NT2/D1 (cell line): ENCODE measurements around the gene WDHD1.
"Not testable (repeated sequence)": the region's sequence is repeated elsewhere in the genome, so short reads cannot be mapped to it uniquely, and the experiment has no call there.

ENCODE experiments used
- DNase-seq: peaks from one replicate; pipeline ENCODE4 v3.0.0-alpha.2; 2011; ENCODE audit warnings: low read depth, low spot score
- H3K27me3 ChIP-seq: 2 replicates; pipeline ENCODE4 v1.6.0; 2011; ENCODE audit warnings: mild to moderate bottlenecking; ENCODE audit not compliant: insufficient read length, insufficient read depth
- H3K36me3 ChIP-seq: 2 replicates; pipeline ENCODE4 v1.6.1; 2011; ENCODE audit warnings: mild to moderate bottlenecking, low read length, mixed read lengths; ENCODE audit not compliant: insufficient read depth, insufficient read length
- H3K4me1 ChIP-seq: 2 replicates; pipeline ENCODE4 v1.5.1; 2011; ENCODE audit not compliant: insufficient read depth, insufficient read length
- H3K4me3 ChIP-seq: 2 replicates; pipeline ENCODE4 v1.5.1; 2011; ENCODE audit warnings: low read depth; ENCODE audit not compliant: insufficient read length
- H3K9ac ChIP-seq: 2 replicates; pipeline ENCODE4 v1.6.0; 2011; ENCODE audit warnings: low read depth; ENCODE audit not compliant: insufficient read length
- H3K9me3 ChIP-seq: 2 replicates; pipeline ENCODE4 v1.5.1; 2011; ENCODE audit warnings: mild to moderate bottlenecking, low read length; ENCODE audit not compliant: insufficient read depth
- SUZ12 ChIP-seq: IDR thresholded peaks from 2 replicates; pipeline ENCODE4 v1.6.1; 2011; ENCODE audit not compliant: insufficient read length, insufficient read depth; ENCODE audit errors: extremely low read depth
- YY1 ChIP-seq: IDR thresholded peaks from 2 replicates; pipeline ENCODE4 v1.6.1; 2011; ENCODE audit not compliant: insufficient read length, insufficient read depth
- ZNF274 ChIP-seq: IDR thresholded peaks from 2 replicates; pipeline ENCODE4 v1.6.1; 2011; ENCODE audit warnings: mild to moderate bottlenecking, low read depth, low read length

Gene WDHD1

DNA sequence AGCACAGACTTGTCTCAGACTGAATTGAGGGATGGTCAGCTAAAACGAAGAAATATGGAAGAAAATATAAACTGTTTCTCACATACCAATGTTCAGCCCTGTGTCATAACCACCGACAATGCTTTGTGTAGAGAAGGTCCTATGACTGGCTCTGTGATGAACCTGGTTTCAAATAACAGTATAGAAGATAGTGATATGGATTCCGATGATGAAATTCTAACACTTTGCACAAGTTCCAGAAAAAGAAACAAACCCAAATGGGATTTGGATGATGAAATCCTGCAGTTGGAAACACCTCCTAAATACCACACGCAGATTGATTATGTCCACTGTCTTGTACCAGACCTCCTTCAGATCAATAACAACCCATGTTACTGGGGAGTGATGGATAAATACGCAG lies 16.6 kb upstream of the WDHD1 start:
- Histone ChIP-seq H3K4me3 (no peak overlapping the region), H3K27me3 (no peaks in the 10 kb centered on the region), H3K9ac (no peak overlapping the region), H3K4me1 (no peaks in the 10 kb centered on the region), H3K36me3 (peaks cover 21% of the 10 kb centered on the region), H3K9me3 (no peaks in the 10 kb centered on the region)
- no peak for DNase-seq
- TF ChIP-seq SUZ12 (no peak), YY1 (no peak), ZNF274 (no peak)

DNA sequence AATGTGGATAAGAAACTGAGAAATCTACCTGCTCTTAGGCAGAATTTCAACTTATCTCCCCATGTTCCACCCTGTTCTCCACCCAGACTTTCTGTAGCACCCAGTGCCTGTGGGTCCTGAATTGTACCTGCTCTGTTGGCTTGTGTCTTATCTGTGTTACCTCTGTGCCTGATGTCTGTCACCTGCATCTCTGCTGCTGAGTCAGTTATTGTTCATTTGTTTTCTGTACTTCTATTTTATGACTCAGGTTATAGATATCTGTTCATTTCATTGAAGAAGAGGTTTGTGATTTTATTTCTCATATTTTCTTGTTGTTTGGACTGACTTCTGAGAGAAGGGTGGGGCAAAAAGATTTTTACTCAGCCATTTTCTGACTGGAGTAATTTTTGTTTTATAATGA lies 11.8 kb upstream of the WDHD1 start:
- Histone ChIP-seq H3K27me3 (no peaks in the 10 kb centered on the region), H3K4me3 (no peak overlapping the region), H3K4me1 (no peaks in the 10 kb centered on the region), H3K9ac (no peak overlapping the region), H3K36me3 (peaks cover 45% of the 10 kb centered on the region), H3K9me3 (no peaks in the 10 kb centered on the region)
- no peak for DNase-seq
- TF ChIP-seq ZNF274, result no peak
- TF ChIP-seq SUZ12, result no peak
- no peak for TF ChIP-seq YY1

DNA sequence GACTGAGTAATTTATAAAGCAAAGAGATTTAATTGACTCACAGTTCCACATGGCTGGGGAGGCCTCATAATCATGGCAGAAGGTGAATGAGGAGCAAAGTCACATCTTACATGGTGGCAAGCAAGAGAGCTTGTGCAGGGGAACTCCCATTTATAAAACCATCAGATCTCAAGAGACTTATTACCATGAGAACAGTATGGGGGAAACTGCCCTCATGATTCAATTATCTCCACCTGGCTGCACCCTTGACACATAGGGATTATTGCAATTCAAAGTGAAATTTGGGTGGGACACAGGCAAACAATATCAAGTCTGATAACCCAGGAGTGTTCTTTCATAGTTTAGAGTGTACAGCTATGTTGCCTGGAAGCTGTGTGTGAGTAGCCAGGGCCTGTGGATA lies 11.1 kb upstream of the WDHD1 start:
- H3K4me3 ChIP-seq, H3K9ac ChIP-seq, H3K27me3 ChIP-seq, H3K9me3 ChIP-seq, H3K4me1 ChIP-seq, DNase-seq: not testable (repeated sequence)
- H3K36me3 ChIP-seq, result peaks cover 40% of the 10 kb centered on the region

DNA sequence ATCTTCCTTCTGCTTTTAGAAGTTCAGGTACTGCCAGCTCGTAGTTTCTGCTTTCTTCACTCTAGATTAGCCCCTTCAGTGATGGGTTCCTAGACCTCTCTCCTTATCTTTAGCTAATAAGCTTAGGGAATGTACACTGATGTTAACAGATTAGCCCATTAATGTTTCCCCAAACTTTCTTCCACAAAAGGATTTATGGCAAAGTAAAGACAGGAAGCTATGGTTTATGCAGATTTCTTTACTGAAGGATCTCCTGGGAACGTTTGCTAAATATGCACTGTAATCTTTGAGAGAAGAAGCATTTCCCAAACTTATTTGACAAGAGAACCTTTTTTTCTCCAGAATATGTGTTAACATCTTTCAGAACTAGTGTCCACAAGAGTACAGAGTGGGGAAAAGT lies 4.3 kb upstream of the WDHD1 start:
- Histone ChIP-seq H3K4me3 (no peak overlapping the region), H3K9ac (no peak overlapping the region), H3K36me3 (peaks cover 26% of the 10 kb centered on the region), H3K4me1 (no peaks in the 10 kb centered on the region), H3K9me3 (no peaks in the 10 kb centered on the region), H3K27me3 (no peaks in the 10 kb centered on the region)
- TF ChIP-seq YY1 (no peak), ZNF274 (no peak), SUZ12 (no peak)
- no peak for DNase-seq

DNA sequence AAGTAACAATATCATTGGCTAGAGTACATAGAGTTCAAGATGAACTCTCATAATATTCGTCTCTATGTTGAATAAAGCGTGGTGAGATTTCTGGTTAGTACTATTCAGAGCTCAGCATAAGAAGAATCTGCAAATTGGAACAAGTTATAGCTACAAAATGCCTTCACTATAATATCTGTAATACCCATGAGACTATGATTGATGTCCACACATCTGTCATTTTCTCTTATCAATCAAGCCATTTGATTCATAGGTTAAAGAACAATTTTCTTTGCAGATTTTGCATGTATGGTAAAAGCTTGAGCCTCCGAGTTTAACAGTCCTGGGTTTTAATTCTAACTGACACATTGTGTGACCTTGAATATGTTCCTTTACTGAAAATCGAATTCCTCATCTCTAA lies 1.6 kb upstream of the WDHD1 start:
- Histone ChIP-seq H3K9ac (peak overlapping the region; percentile 95), H3K36me3 (peaks cover 25% of the 10 kb centered on the region), H3K4me3 (peak overlapping the region; percentile 91), H3K4me1 (no peaks in the 10 kb centered on the region), H3K9me3 (no peaks in the 10 kb centered on the region), H3K27me3 (no peaks in the 10 kb centered on the region)
- DNase-seq, result no peak
- no peak for TF ChIP-seq SUZ12
- TF ChIP-seq YY1, result no peak
- TF ChIP-seq ZNF274, result no peak

DNA sequence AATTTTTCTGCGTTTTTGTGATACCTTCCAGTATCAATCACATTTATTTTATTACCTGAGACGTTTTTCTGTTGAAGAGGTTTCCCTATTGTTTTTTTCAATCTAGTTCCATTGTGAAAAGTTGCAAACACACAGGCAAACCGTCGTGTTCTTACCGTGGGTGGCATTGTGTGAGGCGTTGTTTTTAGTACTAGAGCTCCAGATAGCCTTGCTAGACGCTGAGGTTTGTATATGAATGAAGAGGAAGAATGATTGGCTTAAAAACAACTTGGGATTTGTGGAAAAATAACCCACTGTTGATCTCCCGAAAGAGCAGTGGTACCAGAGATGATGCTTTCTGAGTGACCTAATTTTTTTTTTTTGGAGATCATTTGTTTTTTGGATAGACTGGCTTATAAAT lies 1.2 kb upstream of the WDHD1 start:
- no peaks in the 10 kb centered on the region for H3K4me1 ChIP-seq
- no peaks in the 10 kb centered on the region for H3K9me3 ChIP-seq
- H3K27me3 ChIP-seq, result no peaks in the 10 kb centered on the region
- TF ChIP-seq SUZ12 (no peak), ZNF274 (no peak), YY1 (no peak)
- peaks cover 27% of the 10 kb centered on the region for H3K36me3 ChIP-seq
- DNase-seq, result no peak
- peak overlapping the region; percentile 91 for H3K4me3 ChIP-seq
- H3K9ac ChIP-seq, result peak overlapping the region; percentile 95

DNA sequence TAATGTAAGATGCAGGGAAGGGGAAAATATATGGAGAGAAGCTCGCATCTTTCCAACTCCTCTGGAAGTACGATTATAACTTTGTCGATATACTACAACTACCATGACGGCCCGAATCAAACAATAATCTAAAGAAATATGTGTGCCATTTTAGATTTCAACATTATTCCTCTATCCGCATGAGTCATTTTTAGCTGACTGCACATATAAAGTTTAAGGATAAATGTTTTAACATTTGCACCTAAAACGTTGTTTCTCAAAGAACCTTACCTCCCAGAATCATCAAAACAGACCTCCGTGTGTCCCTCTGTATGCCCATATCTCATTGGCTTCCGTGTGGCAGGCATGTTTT lies 482 bp downstream of the WDHD1 start:
- H3K9me3 ChIP-seq, result no peaks in the 10 kb centered on the region
- H3K36me3 ChIP-seq, result peaks cover 27% of the 10 kb centered on the region
- TF ChIP-seq SUZ12 (no peak), ZNF274 (no peak), YY1 (no peak)
- peak overlapping the region; percentile 91 for H3K4me3 ChIP-seq
- no peak for DNase-seq
- no peaks in the 10 kb centered on the region for H3K27me3 ChIP-seq
- H3K4me1 ChIP-seq, result no peaks in the 10 kb centered on the region
- peak overlapping the region; percentile 95 for H3K9ac ChIP-seq

DNA sequence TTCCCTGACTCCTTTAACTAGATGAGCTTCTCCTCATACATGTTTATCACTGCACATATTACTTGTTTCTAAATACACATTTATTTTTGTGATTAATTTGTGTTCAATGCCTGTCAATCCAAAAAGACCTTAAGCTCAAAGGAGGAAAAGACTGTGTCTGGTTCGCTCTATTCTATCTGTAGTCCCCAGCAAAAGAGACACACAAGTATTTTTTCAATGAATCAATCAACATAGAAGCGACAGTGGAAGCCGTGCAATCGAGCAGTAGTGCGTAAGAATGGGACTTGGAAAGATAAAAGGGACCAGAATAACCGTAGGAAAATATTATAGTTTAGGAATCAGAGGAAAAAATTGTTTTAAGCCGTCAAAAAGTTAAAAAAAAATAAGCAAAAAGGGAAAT lies 951 bp downstream of the WDHD1 start:
- DNase-seq, result no peak

DNA sequence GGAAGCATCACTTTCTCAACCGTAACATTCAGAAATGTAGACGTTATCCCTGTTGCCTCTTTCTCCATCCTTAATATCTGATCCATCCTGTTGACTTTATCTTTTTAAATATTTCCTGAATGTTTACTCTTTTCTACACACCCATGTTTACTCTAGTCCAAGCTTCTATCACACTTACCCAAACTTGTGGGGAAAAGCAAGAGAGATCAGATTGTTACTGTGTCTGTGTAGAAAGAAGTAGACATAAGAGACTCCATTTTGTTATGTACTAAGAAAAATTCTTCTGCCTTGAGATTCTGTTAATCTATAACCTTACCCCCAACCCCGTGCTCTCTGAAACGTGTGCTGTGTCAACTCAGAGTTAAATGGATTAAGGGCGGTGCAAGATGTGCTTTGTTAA lies 2.5 kb downstream of the WDHD1 start:
- Histone ChIP-seq H3K36me3 (peaks cover 38% of the 10 kb centered on the region), H3K4me3 (peak overlapping the region; percentile 24), H3K9ac (peak overlapping the region; percentile 58)
- H3K4me1 ChIP-seq, H3K9me3 ChIP-seq, DNase-seq, H3K27me3 ChIP-seq: not testable (repeated sequence)

More for the DNA sequence above, 951 bp downstream of the WDHD1 start:
- H3K4me1 ChIP-seq, result no peaks in the 10 kb centered on the region
- no peaks in the 10 kb centered on the region for H3K27me3 ChIP-seq
- peaks cover 30% of the 10 kb centered on the region for H3K36me3 ChIP-seq
- H3K9ac ChIP-seq, result peak overlapping the region; percentile 95
- H3K4me3 ChIP-seq, result peak overlapping the region; percentile 91
- no peaks in the 10 kb centered on the region for H3K9me3 ChIP-seq
- TF ChIP-seq SUZ12 (no peak), ZNF274 (no peak), YY1 (no peak)
